G401.6 (cell line): ENCODE results near the gene NOP10.
A peak's percentile ranks its signal among the peaks of the same experiment; 100 is the strongest.
"Not testable (repeated sequence)": the region's sequence is repeated elsewhere in the genome, so short reads cannot be mapped to it uniquely, and the experiment has no call there.

Experiments
- FAIRE-seq: peaks from 2 replicates; lab custom pipeline; 2012; peaks lifted over from hg19 to GRCh38; lab: Jason Lieb, UNC

The NOP10 gene

DNA sequence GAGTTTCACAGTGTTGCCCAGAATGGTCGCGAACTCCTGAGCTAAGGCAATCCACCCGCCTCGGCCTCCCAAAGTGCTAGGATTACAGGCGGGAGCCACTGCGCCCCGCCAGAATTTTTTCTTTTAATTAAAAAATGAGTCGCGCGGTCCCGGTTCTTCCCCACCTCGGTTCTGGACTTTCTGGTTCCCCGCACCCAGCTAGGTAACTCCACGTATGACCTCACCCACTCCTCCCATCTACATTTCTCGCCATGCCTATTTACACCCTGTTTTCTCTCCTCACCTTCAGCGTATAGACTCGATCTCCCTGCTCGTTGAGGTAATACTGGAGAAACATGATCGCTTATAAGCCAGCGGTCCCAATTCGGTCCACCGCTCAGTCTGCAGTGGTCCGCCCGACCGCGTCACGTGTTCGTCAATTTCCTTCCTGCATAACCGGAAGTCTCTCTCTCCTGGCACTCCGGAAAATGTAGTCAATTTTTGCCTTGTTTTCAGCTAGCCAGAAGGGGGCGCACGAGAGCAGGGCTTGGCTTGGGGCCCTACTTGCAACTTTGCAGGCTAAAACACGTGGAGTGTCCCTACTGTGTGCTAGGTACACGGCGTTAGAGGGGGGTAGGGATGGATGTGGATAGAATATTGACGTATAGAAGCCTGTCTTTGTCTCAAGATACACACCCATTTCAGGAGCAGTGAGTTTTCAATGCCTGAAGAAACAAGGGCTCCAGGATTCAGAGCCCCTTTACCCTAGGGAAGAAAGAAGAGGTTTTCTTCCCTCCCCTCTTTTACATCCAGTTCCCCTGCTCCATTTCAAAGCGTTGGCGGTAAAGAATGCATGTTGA, at the start of gene NOP10, which contains the start of gene NUTM1:
Gene NOP10 (minus strand): TSS at position 400 of the 839 bp plus-strand sequence. CDS start 63 bp downstream, at position 337.
Gene NUTM1 (plus strand): TSS at position 579 of the 839 bp plus-strand sequence. CDS start 382 bp downstream, outside the sequence.
- FAIRE-seq, result peak; percentile 94

DNA sequence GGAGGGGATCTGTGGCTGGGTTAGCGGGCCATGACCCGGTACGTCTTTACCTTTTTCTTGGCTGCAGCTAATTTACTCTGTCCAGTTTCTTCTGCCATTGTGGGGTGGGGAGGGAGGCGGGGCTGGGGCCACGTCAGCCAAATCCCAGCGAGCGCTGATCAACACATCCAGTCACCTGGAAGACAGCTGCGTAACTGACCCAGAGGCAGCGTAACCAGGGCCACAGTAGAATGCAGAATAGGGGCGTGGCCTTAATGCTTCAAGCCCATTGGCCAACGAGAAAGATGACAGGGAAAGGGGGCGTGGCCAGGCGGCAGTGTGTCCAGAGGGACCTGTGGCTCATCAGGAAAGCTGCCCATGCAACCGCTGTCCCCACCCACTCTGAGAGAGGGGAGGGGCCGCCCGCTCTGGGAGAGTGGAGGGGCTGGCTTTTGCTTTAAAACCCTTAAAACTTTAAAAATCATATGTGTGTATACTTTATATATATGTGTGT, 46.7 kb upstream of the NOP10 start:
- FAIRE-seq, result not testable (repeated sequence)

DNA sequence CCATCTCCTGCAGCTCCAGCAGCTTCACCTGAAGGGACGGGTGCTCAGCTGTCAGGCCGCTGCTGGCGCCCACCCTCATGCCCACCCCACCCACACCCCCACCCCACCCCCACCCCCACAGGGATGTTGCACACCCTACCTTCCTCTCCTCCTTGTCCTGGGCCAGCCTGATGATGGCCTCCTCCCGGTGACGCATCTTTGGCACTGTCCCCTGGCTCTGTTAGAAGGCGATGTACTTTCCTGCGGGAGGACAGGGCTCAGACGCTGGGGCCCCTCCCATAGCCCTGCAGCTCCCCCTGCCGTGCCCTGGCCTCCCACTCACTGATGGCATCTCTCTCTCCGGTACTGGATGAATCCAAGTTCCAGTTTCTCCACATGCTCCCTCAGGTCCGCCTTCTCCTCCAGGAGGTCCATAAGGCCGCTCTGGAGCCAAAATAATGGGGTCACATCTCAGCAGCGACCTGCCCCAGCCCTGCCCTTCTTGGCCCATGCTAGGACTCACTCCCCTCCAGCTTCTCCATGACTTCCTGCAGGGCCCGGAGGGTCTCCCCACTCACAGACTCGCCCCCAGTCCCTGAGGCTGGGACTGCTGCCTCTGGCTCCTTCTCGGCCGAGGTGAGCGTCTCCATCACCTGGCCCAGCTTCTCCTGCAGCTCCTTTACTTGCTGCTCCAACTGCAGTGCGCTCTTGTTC, 39.0 kb upstream of the NOP10 start:
- FAIRE-seq, result not testable (repeated sequence)

DNA sequence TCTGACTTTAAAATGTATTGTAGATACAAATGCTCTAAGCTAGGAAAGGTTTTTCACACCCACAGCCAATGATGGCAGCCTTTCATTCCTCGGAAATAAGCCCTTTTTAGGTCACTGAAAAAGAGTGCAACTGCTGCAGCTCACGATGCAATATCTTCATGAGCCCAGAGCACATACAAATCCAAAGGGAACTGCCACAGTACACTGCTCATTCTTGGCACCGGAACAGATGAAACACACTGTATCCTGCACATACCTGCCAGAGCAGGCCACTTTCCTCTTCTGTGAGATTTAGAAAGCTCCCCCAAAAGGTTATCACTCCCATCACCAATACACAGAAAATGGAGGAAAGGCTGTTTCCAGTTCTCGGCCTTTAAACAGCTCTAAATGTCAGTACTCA, 37.6 kb upstream of the NOP10 start:
- FAIRE-seq, result not testable (repeated sequence)

DNA sequence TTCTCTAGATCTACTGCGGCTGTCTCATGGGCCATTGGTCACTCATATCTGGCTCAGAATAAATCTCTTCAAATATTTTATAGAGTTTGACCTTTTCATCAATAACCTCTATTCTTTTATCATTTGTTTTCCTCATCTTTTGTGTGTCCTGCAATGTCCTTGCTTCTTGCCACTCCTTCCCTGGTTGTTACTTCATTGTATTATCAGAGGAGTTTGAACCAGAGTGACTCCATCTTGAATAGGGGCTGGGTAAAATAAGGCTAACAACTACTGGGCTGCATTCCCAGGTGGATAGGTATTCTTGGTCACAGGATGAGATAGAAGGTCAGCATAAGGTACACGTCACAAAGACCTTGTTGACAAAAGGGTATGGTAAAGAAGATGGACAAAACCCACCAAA, 33.9 kb upstream of the NOP10 start:
- FAIRE-seq, result no peak

DNA sequence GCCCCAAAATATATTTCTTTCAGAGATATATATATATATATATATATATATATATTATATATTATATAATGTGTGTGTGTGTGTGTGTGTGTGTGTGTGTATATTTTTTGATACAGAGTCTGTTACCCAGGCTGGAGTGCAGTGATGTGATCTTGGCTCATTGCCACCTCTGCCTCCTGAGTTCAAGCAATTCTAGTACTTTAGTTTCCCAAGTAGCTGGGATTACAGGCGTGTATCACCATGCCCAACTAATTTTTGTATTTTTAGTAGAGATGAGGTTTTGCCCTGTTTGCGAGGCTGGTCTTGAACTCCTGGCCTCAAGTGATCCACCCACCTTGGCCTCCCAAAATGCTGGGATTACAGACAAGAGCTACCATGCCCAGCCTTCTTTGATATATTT, 32.6 kb upstream of the NOP10 start:
- not testable (repeated sequence) for FAIRE-seq

DNA sequence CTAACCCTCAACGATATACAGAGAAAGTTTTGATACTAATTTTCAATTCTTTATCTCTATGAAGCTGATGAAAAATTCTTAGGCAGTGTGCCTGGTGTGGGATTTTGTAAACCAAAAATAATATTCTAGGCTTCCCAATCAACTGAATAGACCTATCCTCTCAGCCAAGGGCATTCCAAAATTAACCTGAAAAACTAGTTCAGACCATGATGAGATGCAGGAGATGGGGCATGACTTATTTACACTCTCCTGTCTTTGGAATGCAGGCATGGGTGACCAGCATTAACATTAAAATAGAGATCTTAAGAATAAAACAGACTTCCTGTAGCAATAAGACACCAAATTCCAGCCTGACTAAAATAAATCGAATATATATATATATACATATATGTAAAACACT, 31.9 kb upstream of the NOP10 start:
- FAIRE-seq, result no peak

DNA sequence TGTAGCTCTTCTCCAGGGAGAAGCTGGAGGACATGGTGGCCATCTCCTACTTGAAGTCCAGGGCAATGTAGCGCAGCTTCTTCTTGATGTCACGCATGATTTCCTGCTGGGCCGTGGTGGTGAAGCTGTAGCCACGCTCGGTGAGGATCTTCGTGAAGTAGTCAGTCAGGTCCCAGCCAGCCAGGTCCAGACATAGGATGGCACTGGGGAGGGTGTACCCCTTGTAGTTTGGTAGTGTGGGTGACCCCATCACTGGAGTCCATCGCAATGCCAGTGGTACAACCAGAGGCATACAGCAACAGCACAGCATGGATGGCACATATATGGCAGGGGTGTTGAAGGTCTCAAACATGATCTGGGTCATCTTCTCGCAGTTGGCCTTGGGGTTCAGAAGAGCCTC, 31.0 kb upstream of the NOP10 start:
- no peak for FAIRE-seq

DNA sequence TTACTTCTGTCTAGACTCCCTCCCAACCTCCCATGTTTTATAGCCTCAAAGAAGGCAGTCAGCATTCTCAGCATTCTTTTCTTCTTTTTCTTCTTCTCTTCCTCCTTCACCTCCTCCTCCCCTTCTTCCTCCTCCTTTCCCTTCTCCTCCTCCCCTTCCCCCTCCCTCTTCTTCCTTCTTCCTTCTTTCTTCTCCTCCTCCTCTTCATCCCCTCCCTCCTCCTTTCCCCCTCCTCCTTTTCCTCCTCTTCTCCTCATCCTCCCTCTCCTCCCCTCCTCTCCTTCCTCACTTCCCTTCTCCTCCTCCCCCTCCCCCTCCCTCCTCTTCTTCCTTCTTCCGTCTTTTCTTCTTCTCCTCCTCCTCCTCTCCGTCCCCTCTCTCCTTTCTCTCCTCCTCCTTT, 27.7 kb upstream of the NOP10 start:
- no peak for FAIRE-seq

DNA sequence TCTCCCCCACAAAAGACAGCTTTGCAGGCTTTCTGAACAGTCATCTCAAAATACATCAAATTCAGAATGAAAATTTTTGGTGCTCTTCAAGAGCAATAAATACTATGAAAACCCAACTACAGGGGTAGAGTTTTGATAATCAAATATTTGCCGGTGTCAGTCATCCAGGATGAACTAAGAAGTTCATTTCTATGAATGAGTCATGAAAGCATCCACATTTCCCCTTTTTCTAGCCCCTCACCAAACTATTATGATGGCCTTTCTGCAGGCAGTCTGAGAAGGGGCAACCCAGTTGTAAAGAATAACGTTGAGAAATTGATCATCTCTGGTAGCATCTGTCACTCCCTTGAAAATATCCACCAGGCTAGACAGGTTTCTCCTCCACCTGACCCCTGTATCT, 27.2 kb upstream of the NOP10 start:
- no peak for FAIRE-seq

DNA sequence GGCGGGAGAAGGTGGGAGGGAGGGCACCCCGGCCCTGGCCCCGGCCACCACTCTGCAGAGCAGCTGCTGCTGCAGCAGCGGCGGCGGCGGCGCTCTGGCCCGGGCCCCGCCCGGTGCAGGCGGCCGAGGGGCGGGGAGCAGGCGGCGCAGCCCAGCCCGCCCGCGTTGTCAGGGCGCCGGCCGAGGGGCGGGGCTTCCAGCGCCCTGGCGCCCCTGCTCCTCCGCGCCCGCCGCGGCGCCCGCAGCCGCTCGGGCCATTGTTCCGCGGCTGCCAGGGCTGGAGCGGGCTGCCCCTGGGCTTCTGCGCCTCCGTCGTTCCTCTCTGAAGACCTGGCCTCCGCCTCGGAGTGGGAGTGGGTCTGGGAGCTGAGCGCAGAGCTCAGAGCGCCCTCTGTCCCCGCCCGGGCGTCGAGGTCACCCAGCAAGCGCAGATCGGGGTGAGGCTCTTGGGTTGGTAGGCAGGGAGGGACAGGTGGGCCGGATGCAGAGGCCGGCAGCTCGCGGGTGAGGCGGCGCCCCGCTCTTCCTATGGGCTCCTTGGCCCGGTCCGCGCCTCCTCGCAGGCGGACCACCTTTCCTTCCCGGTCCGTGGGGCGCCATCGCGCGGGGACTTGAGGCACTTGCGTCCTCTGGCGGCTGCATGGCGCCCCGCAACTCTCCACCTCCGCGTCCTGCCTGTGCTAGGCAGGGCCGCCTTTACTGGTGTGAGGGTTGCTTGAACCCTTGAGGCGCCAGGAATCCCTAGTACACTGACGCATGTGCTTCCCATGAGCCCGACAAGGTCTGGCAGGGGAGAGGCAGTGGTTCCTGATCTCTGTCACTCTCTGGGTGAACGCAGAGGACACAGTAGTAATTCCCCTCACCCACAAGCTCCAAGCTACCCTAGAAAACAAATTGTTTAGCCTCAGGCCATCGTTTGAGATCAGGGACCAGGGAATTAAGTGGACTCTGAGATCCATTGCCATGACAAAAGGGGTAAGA, 24.5 kb upstream of the NOP10 start, which contains the start of gene LPCAT4:
Gene LPCAT4 (minus strand): TSS at position 96 of the 981 bp plus-strand sequence. CDS start 96 bp downstream, outside the sequence.
- FAIRE-seq, result no peak

DNA sequence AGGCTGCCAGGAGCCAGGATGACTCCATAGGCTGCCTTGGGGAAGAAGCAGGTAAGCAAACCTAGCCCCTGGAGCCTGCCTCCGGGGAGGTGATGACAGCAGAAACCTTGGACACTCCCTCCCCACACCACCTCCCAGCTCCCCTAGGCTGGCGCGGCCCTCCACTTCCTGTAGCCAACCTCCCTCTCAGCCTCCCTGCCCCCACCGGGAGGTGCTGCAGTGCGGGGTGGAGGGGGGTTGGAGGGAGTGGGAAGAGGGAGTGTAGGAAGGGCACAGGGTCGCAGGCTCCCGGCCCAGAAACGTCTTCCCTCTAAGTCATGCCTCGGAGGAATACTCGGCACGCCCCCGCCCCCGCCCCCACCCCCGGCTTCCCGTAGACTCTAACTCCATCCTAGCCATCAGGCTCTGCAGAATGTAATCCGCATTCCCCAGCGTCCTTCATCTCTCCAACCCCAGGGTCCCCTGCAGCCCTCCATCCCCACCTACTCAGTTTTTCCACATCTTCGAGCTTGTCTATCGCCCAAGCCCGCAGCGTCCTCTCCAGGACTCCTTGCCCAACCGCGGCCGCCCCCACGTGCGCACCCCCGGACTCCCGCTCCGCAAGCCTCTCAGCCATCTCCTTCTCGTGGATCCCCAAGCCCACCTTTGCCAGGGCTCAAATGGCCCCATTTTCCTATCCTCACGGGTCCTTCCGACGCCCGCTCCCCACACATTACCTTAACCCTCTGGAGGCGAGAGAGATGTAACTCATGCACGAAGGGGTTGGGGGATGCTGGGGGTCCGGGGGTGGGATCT, 23.5 kb upstream of the NOP10 start:
- FAIRE-seq, result no peak

DNA sequence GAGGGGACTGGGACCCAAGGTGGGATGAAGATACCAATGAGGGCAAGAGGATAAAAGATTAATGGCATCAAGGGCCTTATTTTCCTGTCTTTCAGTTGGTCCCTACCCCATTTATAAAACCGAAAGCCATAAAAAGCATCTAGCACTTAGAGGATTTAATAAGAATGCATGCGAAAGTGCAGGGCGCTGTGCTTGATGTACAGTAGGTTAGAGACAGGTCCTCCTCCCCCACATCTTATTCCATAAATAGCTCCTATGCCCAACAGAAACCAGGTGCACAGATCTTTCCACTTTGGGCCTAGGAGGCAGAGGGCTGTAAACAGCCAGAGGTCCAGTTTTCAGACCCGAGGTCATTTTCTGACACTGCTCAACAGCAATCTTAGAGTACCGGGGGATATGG, 22.9 kb upstream of the NOP10 start:
- no peak for FAIRE-seq

DNA sequence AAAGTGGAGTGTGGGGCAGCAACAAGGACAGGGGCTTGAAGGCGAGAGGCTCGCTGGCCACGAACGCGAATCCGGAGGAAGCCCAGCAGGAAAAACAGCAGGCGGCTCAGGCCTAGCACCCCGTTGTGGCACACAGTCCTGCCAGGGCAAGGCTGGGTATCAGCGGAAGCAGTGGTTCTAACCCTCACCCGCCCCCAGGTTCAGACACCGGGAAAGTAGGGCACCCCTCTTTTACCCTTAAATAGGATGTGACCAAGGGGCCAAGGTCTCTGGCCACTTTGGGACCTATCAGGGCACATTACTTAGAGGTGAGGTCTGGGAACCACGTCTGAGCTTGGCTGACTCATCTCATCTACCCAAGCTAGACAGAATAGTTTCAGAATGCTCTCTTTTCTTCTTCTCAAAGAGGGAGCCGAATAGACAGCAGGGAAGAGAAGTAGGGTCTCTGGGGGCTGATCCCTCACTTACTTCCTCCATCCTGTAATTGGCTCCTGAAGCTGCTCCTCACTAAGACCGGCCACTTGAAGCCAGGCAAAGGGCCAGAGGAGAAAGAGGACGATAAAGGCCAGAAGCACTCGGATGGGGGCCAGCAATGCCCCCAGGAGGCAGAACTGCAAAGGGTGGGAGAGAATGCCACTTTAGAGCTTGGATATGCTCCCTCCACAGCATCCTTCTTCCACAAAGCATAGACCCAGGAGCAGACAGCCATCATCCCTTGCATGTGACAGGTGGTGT, 22.3 kb upstream of the NOP10 start:
- no peak for FAIRE-seq

DNA sequence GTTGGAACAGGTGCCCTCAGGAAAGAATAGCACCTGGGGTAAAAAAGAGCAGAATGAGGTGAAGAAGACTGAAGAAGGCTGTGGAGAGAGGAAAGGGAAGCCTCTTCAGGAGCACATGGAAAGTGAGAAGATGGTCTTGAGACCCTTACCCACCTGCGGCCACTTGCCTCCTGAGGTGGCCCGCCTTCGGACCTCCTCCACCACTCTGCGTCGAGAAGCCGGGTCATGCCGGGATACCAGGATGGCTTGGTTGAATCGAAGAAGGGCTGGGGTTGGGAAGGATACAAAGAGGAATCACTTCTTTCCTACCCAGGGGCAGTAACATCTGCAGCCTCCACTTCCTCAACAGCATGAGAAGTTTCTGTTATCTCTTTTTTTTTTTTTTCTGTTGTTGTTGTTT, 21.1 kb upstream of the NOP10 start:
- no peak for FAIRE-seq

DNA sequence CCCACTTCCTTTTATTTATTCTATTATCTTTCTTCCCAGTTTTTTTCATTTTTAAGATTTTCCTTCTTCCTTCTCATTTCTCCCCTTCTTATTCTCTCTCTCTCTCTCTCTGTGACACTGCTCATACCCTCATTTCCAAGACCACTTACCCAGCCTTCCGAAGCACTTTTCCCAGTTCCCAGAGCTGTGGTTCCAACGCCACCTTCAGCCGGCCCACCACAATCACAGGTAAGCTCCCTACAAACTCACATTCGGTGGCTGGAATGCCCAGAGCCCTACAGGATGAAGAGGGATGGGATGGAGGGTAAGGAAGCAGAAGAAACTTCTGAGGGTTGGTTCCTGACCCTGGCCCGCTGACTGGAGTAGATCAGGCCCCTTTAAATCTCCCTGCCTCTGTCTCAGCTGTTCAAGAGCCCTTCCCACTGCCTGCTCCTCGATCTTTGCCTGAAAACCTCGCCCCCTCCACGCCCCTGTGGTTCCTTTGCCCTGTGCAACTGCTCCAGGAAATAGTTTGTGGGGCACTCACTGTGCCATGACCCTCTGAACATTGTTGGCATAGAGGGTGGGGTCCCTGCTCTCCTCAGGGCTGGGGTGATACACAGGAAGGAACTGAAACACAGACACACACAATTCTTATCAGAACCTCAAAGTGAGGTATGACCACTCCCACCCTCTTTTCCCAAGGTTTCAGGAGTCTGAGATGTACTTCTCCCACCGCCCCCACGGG, 19.3 kb upstream of the NOP10 start:
- no peak for FAIRE-seq

DNA sequence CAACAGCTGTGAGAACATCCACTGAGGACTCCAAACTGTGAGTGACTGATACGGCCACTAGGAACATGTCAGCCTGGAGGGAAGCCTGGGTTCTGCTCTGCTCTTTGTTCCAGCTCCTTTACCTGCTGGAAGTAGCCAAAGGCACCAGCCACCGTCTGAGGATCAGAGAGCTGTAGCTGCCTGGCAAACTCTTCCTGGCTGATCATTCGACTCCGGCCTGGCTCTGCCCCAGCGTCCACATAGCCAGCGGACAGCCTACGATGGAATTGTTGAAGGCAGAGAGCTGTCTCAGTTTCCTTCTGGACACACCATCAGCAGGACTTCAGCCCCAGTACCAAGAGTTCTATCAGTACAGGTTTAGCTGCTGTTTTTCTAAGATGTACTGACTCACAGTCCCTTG, 18.3 kb upstream of the NOP10 start:
- no peak for FAIRE-seq

DNA sequence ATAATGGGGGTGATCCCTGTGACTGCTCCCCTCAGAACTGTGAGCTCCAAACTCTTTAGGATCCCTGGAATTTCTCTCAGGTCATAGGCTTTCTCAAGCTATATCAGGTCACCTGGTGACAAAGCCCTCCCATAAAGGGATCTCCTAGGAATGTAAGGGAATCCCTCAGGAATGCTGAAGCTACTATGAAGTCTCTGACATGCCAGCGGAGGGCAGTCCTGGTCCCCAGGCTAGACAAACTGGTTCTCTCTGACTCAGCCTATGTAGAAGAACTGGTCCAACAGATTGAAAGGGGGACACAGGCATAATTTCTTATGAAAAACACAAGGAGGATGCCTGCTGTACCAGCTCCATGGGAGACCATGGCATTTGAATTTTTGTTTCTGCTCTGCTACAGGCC, 17.4 kb upstream of the NOP10 start:
- FAIRE-seq, result no peak

DNA sequence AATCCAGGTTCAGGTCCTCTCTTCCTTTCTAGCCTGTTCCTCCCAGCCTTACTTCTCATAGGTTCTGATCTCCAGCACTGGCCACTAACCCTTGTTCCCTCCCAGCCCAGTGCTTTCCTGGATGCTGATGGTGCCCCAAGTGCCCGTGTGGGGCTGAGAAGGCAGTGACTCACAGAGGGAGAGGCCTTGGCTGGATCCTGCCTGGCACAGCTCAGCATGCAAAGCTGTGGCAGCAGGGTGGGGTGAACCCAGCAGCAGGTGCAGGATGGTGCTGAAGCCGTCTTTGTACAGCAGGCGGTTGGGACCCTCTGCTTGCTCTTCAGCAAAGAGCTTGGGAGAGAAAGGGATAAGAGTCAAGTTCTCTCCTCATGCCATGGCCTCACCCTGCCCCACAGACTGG, 16.5 kb upstream of the NOP10 start:
- FAIRE-seq, result no peak

DNA sequence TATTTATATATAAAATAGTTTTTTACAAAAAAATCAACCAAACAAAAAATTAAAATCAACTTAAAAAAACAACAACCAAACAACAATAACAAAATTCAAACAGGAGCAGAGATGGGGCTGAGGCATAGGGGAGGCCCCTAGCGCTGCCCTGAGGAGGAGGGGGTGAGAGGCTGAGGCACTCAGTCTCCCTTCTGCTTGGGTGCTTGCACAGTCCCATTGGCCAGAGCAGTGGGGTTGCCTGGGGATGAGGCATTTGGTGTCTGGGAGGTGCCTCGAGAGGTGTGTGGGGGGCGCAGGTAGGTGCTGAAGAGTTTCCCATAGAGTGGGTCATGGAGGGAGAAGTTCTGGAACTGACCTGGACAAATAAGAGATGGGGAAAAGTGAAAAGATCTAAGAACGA, 16.0 kb upstream of the NOP10 start:
- FAIRE-seq, result no peak
